Neuronal stem cell (in vitro differentiated cells): Measurements from ENCODE around the gene COMMD1.
"Not testable (repeated sequence)": the region's sequence is repeated elsewhere in the genome, so short reads cannot be mapped to it uniquely, and the experiment has no call there.

ENCODE experiments used
- DNase-seq: peaks from one replicate; pipeline ENCODE4 v3.0.0-alpha.2; 2013; ENCODE audit warnings: low spot score
- H2AFZ ChIP-seq: one replicate; pipeline ENCODE4 v1.6.1; 2013; ENCODE audit warnings: mild to moderate bottlenecking, low read length, inconsistent platforms
- H2AK5ac ChIP-seq: 2 replicates; pipeline ENCODE4 v1.6.1; 2013; ENCODE audit warnings: low read depth, mild to moderate bottlenecking, inconsistent platforms, low read length, moderate library complexity, mixed read lengths
- H2BK120ac ChIP-seq: 2 replicates; pipeline ENCODE4 v1.6.1; 2013; ENCODE audit warnings: low read depth, mild to moderate bottlenecking, inconsistent platforms, low read length, moderate library complexity, mixed read lengths
- H2BK12ac ChIP-seq: one replicate; pipeline ENCODE4 v1.6.1; 2013; ENCODE audit warnings: low read length, inconsistent platforms
- H2BK15ac ChIP-seq: 2 replicates; pipeline ENCODE4 v1.6.1; 2013; ENCODE audit warnings: mild to moderate bottlenecking, low read length, inconsistent platforms, mixed read lengths
- H2BK5ac ChIP-seq: one replicate; pipeline ENCODE4 v1.6.1; 2013; ENCODE audit warnings: inconsistent platforms, mild to moderate bottlenecking, low read length, moderate library complexity
- H3K14ac ChIP-seq: one replicate; pipeline ENCODE4 v1.6.1; 2013; ENCODE audit warnings: low read length, inconsistent platforms
- H3K18ac ChIP-seq: 2 replicates; pipeline ENCODE4 v1.6.1; 2013; ENCODE audit warnings: low read length, inconsistent platforms
- H3K23ac ChIP-seq: 2 replicates; pipeline ENCODE4 v1.6.1; 2013; ENCODE audit warnings: low read depth, mild to moderate bottlenecking, mixed read lengths, low read length, inconsistent platforms; ENCODE audit not compliant: poor library complexity
- H3K27ac ChIP-seq: replicated peaks from 3 replicates; pipeline ENCODE4 v1.5.1; 2013; ENCODE audit warnings: low read length, inconsistent platforms
- H3K27me3 ChIP-seq, 3 experiments: 2 replicates each; pipeline ENCODE4 v1.6.1; 2013; ENCODE audit warnings: low read length in 3 of 3, mild to moderate bottlenecking in 2 of 3, inconsistent platforms in 1 of 3, low read depth in 1 of 3, mixed read lengths in 1 of 3, moderate library complexity in 1 of 3; ENCODE audit not compliant: control insufficient read depth in 3 of 3, insufficient read depth in 3 of 3
- H3K36me3 ChIP-seq, 2 donors: replicated peaks in 1 of 2; 2 replicates each; pipeline ENCODE4 v1.6.1; 2013; ENCODE audit warnings: low read length in 2 of 2; ENCODE audit not compliant: control insufficient read depth in 2 of 2, insufficient read depth in 2 of 2
- H3K4ac ChIP-seq: 2 replicates; pipeline ENCODE4 v1.6.1; 2013; ENCODE audit warnings: inconsistent platforms, mild to moderate bottlenecking, low read length, moderate library complexity
- H3K4me1 ChIP-seq, 2 donors: 1 replicate in 1 of 2; 2 replicates in 1 of 2; pipeline ENCODE4 v1.6.1; 2013; ENCODE audit warnings: low read length in 2 of 2, low read depth in 1 of 2; ENCODE audit not compliant: control insufficient read depth in 2 of 2, insufficient read depth in 1 of 2
- H3K4me2 ChIP-seq: one replicate; pipeline ENCODE4 v1.6.1; 2013; ENCODE audit warnings: mild to moderate bottlenecking, low read length, inconsistent platforms; ENCODE audit not compliant: insufficient read depth, poor library complexity, severe bottlenecking
- H3K4me3 ChIP-seq, 2 donors: 2 replicates each; pipeline ENCODE4 v1.5.1; 2013; ENCODE audit warnings: low read length in 2 of 2, mild to moderate bottlenecking in 2 of 2, inconsistent platforms in 1 of 2, moderate library complexity in 1 of 2
- H3K79me1 ChIP-seq: one replicate; pipeline ENCODE4 v1.6.1; 2013; ENCODE audit warnings: low read depth, mild to moderate bottlenecking, inconsistent platforms, low read length, moderate library complexity
- H3K9ac ChIP-seq: one replicate; pipeline ENCODE4 v1.6.1; 2013; ENCODE audit warnings: mild to moderate bottlenecking, low read depth, low read length, inconsistent platforms; ENCODE audit not compliant: poor library complexity
- H3K9me3 ChIP-seq, 2 donors: replicated peaks in 1 of 2; 2 replicates each; pipeline versions ENCODE3 to v1.6.1; 2013; ENCODE audit warnings: low read length in 2 of 2, mild to moderate bottlenecking in 2 of 2, inconsistent platforms in 1 of 2, low read depth in 1 of 2, mixed read lengths in 1 of 2, moderate library complexity in 1 of 2; ENCODE audit not compliant: control insufficient read depth in 2 of 2, insufficient read depth in 1 of 2
- H4K8ac ChIP-seq: one replicate; pipeline ENCODE4 v1.6.1; 2013; ENCODE audit warnings: low read depth, mild to moderate bottlenecking, inconsistent platforms, low read length, moderate library complexity
- H4K91ac ChIP-seq: one replicate; pipeline ENCODE4 v1.6.1; 2013; ENCODE audit warnings: low read length, low read depth, mild to moderate bottlenecking, inconsistent platforms; ENCODE audit not compliant: poor library complexity
- WGBS, 2 donors: extraction: QIAGEN DNeasy Blood & Tissue Kit; methylation state at CpG; one replicate each; pipeline ENCODE4 v1.1.7; 2013; ENCODE audit warnings: missing lambda C conversion rate in 2 of 2, mixed read lengths in 1 of 2; ENCODE audit not compliant: insufficient read length in 2 of 2, insufficient replicate concordance in 1 of 2; ENCODE audit errors: extremely low coverage in 2 of 2; 5-methylcytosine and 5-hydroxymethylcytosine counted together

Gene COMMD1

GRCh38 chr2:61876400-61876799 is 29.1 kb upstream of the COMMD1 start:
- Histone ChIP-seq H2AK5ac (no peak overlapping the region), H4K91ac (no peak overlapping the region), H3K27ac (no peak overlapping the region), H2BK15ac (no peak overlapping the region), H3K14ac (no peak overlapping the region), H3K23ac (no peak overlapping the region), H2BK12ac (no peak overlapping the region), H3K9ac (no peak overlapping the region), H2AFZ (no peak overlapping the region), H3K4ac (no peak overlapping the region), H2BK120ac (no peak overlapping the region), H3K4me3 (no peak overlapping the region), H4K8ac (no peak overlapping the region), H2BK5ac (no peak overlapping the region), H3K79me1 (no peaks in the 10 kb centered on the region), H3K9me3 (no peaks in the 10 kb centered on the region), H3K18ac (no peak overlapping the region), H3K36me3 (peaks cover 27 to 100% of the 10 kb centered on the region in 2 donors), H3K4me2 (no peak overlapping the region), H3K4me1 (no peaks in the 10 kb centered on the region), H3K27me3 (no peaks in the 10 kb centered on the region)
- no CpG with 5 or more reads among the region's 1 CpG for WGBS, 2 donors
- no peak for DNase-seq

GRCh38 chr2:61877571-61878245 is 27.8 kb upstream of the COMMD1 start:
- Histone ChIP-seq H3K4me1 (no peaks in the 10 kb centered on the region), H3K18ac (no peak overlapping the region), H2AFZ (no peak overlapping the region), H2BK120ac (no peak overlapping the region), H3K36me3 (peaks cover 26 to 100% of the 10 kb centered on the region in 2 donors), H2BK5ac (no peak overlapping the region), H3K4me3 (no peak overlapping the region), H3K14ac (no peak overlapping the region), H4K8ac (no peak overlapping the region), H3K4ac (no peak overlapping the region), H2AK5ac (no peak overlapping the region), H2BK15ac (no peak overlapping the region), H3K27me3 (no peaks in the 10 kb centered on the region), H3K9me3 (no peaks in the 10 kb centered on the region), H2BK12ac (no peak overlapping the region), H3K4me2 (no peak overlapping the region), H3K9ac (no peak overlapping the region), H3K27ac (no peak overlapping the region), H3K79me1 (no peaks in the 10 kb centered on the region), H4K91ac (no peak overlapping the region), H3K23ac (no peak overlapping the region)
- DNase-seq: no peak
- WGBS, 2 donors: no CpG with 5 or more reads among the region's 4 CpGs

- Histone ChIP-seq H3K36me3 (peaks cover 30 to 100% of the 10 kb centered on the region in 2 donors), H3K4ac (no peak overlapping the region), H3K9me3 (no peaks in the 10 kb centered on the region), H3K79me1 (peaks cover 2% of the 10 kb centered on the region), H2AFZ (no peak overlapping the region), H3K4me1 (no peaks in the 10 kb centered on the region), H3K18ac (no peak overlapping the region), H3K23ac (no peak overlapping the region), H3K27ac (no peak overlapping the region), H2BK120ac (no peak overlapping the region), H3K14ac (no peak overlapping the region), H3K4me3 (no peak overlapping the region), H2BK5ac (no peak overlapping the region), H4K8ac (no peak overlapping the region), H2BK15ac (no peak overlapping the region), H3K9ac (no peak overlapping the region), H3K4me2 (no peak overlapping the region), H3K27me3 (no peaks in the 10 kb centered on the region), H2AK5ac (no peak overlapping the region), H2BK12ac (no peak overlapping the region), H4K91ac (no peak overlapping the region)
- no CpG with 5 or more reads among the region's 3 CpGs for WGBS, 2 donors
- no peak for DNase-seq
Observed at GRCh38 chr2:61878761-61879160, 26.7 kb upstream of the COMMD1 start.

- H3K36me3 ChIP-seq: peaks cover 29 to 99% of the 10 kb centered on the region in 2 donors
Observed at GRCh38 chr2:61879351-61879750, 26.1 kb upstream of the COMMD1 start.

More at GRCh38 chr2:61879351-61879750, 26.1 kb upstream of the COMMD1 start:
- not testable (repeated sequence) for H3K18ac ChIP-seq, H3K4me1 ChIP-seq, H3K14ac ChIP-seq, H3K4me2 ChIP-seq, DNase-seq, H3K9ac ChIP-seq, H2BK15ac ChIP-seq, H3K23ac ChIP-seq, H3K27me3 ChIP-seq, H2BK5ac ChIP-seq, H3K4me3 ChIP-seq, H3K27ac ChIP-seq, H3K79me1 ChIP-seq, H4K91ac ChIP-seq, H3K9me3 ChIP-seq, H2BK12ac ChIP-seq, H3K4ac ChIP-seq, H2AK5ac ChIP-seq, H2BK120ac ChIP-seq, H4K8ac ChIP-seq, H2AFZ ChIP-seq
- no CpG with 5 or more reads among the region's 4 CpGs for WGBS, 2 donors
